RCC 7860 (cell line): ENCODE results near the gene AFG3L2.

Experiments
- DNase-seq: peaks from one replicate; pipeline ENCODE4 v3.0.0-alpha.2; 2015; ENCODE audit warnings: low spot score
- FAIRE-seq: peaks from 2 replicates; lab custom pipeline; 2012; peaks lifted over from hg19 to GRCh38; lab: Jason Lieb, UNC

AFG3L2 gene

GRCh38 chr18:12327510-12328178 lies 49.4 kb downstream of the AFG3L2 start:
- no peak for FAIRE-seq
- peak; percentile 48 for DNase-seq

- DNase-seq (no peak), FAIRE-seq (no peak)
Observed at GRCh38 chr18:12326711-12327460, 50.1 kb downstream of the AFG3L2 start.

- DNase-seq (no peak), FAIRE-seq (no peak)
Observed at GRCh38 chr18:12325726-12326245, 51.2 kb downstream of the AFG3L2 start.

GRCh38 chr18:12324991-12325725 lies 51.9 kb downstream of the AFG3L2 start:
- DNase-seq (no peak), FAIRE-seq (no peak)

GRCh38 chr18:12321333-12321732 lies 55.7 kb downstream of the AFG3L2 start:
- FAIRE-seq (peak; percentile 76), DNase-seq (peak; percentile 27)

- DNase-seq (no peak), FAIRE-seq (no peak)
Observed at GRCh38 chr18:12318857-12319256, 58.2 kb downstream of the AFG3L2 start.

- FAIRE-seq = no peak
- DNase-seq = no peak
Observed at GRCh38 chr18:12318334-12318697, 58.7 kb downstream of the AFG3L2 start.

GRCh38 chr18:12317664-12318333 lies 59.2 kb downstream of the AFG3L2 start:
- DNase-seq (no peak), FAIRE-seq (no peak)

- FAIRE-seq = no peak
- DNase-seq = no peak
Observed at GRCh38 chr18:12315911-12316310, 61.1 kb downstream of the AFG3L2 start.

- FAIRE-seq = no peak
- no peak for DNase-seq
Observed at GRCh38 chr18:12315490-12315889, 61.5 kb downstream of the AFG3L2 start.

GRCh38 chr18:12314591-12315305 lies 62.3 kb downstream of the AFG3L2 start:
- DNase-seq = no peak
- FAIRE-seq = no peak

- DNase-seq (no peak), FAIRE-seq (no peak)
Observed at GRCh38 chr18:12313530-12314245, 63.3 kb downstream of the AFG3L2 start.

GRCh38 chr18:12312976-12313375 lies 64.1 kb downstream of the AFG3L2 start:
- FAIRE-seq (no peak), DNase-seq (no peak)

- FAIRE-seq = no peak
- no peak for DNase-seq
Observed at GRCh38 chr18:12310762-12311161, 66.3 kb downstream of the AFG3L2 start.

- FAIRE-seq (no peak), DNase-seq (no peak)
Observed at GRCh38 chr18:12309683-12310198, 67.3 kb downstream of the AFG3L2 start.

- FAIRE-seq = no peak
- peak; percentile 76 for DNase-seq
Observed at GRCh38 chr18:12308386-12309100, 68.5 kb downstream of the AFG3L2 start.

GRCh38 chr18:12307701-12308385 lies 69.2 kb downstream of the AFG3L2 start, which contains the start of gene TUBB6:
Gene TUBB6, plus strand, starts transcription at chr18:12308241. Its CDS starts 52 bp downstream, at chr18:12308293.
- FAIRE-seq (no peak), DNase-seq (peak; percentile 39)
